Stimulated activated CD4-positive, alpha-beta T cell treated with anti-CD3 and anti-CD28 coated beads, Interleukin-1b, Interleukin-23, amount 100 ng/mL, for 4 hours (primary cell): ENCODE data around the gene TEDC2.
"Not testable (repeated sequence)": the region's sequence is repeated elsewhere in the genome, so short reads cannot be mapped to it uniquely, and the experiment has no call there.

Experiments used
- DNase-seq, 2 donors: peaks; one replicate each; pipeline ENCODE4 v3.0.0-alpha.2; 2020; ENCODE audit warnings: low read depth in 2 of 2

TEDC2 gene

GRCh38 chr16:2476345-2476720, 16.4 kb downstream of the TEDC2 start:
- DNase-seq: no peak

GRCh38 chr16:2476741-2477140, 16.8 kb downstream of the TEDC2 start:
- DNase-seq: no peak

DNA sequence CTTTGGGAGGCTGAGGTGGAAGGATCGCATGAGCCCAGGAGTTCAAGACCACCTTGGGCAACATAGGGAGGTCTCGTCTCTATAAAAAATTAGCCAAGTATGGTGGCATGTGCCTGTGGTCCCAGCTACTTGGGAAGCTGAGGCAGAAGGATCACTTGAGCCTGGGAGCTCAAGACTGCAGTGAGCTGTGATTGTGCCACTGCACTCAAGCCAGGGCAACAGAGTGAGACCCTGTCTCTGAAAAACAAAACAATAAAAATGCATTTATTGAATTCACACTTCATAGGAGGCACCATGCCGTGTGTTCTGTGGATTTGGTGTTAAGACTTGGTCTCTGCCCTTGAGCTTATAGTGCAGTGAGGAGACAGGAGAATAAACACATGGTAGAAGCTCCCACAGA, 17.4 kb downstream of the TEDC2 start:
- DNase-seq: no peak

DNA sequence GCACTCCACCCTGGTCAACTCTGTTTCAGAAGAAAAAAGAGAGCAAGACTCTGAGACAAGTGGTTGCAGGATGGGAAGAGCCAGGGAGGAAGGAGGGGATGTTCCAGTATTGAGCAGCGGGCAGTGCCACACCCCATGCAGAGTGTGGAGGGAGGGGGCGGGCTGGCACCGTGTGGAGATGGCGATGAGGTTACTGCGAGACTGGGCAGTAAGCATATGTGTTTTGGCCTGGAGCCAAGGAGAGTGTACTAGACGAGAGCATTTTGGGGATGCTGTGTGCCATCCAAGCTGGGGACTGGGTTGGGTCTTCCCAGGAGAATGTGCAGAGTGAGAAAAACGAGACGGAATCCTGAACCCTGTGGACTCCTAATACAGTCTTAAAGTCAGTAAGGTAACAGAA, 18.4 kb downstream of the TEDC2 start:
- no peak for DNase-seq

DNA sequence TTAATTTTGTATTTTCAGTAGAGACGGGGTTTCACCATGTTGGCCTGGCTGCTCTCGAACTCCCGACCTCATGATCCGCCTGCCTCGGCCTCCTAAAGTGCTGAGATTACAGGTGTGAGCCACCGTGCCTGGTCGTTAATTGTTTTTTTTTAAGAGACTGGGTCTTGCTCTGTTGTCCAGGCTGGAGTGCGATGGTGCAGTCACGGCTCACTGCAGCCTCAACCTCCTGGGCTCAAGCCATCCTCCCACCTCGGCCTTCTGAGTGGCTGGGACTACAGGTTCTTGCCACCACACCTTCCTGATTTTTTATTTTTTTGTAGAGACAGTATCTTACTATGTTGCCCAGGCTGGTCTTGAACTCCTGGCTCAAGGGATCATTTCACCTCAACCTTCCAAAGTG, 20.1 kb downstream of the TEDC2 start:
- DNase-seq: not testable (repeated sequence)

- DNase-seq: no peak
These were observed 21.0 kb downstream of the TEDC2 start for GRCh38 chr16:2480948-2481347.

DNA sequence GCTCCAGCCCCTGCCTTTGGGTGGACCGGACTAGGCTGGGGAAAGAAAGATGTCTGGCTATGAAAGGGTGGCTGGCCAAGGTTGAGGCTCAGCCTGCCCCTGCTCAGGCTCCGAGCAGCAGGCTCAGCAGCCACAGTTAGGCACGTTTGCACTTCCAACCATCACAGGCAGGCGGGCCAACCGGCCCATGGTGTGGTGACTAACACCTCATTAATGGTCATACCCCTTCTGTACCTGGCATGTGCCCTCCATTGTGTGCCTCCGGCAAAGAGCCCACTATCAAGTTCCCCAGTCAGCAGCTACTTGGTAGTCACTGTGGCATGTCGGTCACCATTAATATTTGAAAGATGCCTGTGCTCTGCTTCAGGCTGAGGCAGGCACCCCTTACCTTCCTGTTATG, 21.8 kb downstream of the TEDC2 start:
- no peak for DNase-seq

DNA sequence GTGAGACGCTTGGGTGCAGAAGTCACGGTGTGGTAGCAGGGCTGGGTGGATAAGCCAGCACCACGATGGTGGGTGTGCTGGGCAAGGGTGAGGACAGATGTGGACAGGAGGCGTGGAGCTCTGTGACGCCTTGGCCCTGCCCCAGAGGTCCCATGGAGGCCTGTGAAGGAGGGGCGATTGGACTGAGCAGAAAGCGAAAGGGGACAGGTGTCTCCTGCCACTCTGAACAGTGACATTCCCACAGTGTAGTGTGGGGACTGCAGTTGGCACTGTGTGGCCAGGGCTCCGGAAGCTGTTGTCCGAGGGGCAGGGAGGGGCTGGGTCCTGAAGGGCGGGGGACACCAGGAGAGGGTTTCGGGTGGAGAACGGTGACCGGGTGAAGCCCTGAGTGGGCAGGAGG, 22.3 kb downstream of the TEDC2 start:
- DNase-seq: no peak

DNA sequence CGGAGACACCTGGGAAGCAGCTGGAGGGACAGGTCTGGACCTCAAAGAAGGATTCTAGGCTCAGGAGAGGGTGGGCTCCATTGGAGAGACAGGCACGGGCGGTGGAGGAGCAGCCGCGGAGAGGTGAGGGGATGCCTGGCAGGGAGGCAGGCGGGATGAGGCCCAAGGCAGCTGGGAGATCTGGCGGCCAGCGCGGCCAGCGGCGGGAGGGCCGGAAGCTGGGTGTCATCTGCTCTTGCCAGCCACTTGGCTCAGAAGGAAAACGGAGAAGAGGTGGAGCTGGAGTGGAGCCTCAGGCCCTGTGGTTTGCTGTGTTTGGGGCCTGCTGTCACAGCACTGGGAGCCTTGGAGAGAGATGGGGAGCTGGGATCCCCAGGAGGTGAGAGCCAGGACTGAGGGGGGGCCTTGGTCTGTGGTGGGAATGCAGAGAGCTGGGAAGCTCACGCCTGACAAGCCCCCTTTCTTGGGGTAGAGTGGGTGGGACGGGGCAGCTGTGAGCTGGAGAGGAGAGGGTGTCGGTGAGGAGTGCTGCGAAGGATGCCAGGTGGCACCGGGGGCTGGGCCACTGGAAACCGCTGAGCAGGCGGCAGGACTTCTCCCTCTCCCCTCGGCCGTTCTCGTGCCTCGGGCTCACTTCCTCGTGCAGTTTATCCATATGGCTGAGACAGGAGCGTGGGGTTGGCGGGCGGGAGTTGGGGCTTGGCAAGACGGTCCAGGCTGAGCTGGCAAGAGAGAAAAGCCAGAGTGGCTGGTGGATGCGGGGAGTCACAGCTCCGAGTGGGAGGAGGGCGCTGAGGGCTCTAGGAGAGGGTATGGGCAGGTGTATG, 23.0 kb downstream of the TEDC2 start:
- DNase-seq: no peak

- no peak for DNase-seq
These were observed 24.3 kb downstream of the TEDC2 start for GRCh38 chr16:2483939-2484897.

DNA sequence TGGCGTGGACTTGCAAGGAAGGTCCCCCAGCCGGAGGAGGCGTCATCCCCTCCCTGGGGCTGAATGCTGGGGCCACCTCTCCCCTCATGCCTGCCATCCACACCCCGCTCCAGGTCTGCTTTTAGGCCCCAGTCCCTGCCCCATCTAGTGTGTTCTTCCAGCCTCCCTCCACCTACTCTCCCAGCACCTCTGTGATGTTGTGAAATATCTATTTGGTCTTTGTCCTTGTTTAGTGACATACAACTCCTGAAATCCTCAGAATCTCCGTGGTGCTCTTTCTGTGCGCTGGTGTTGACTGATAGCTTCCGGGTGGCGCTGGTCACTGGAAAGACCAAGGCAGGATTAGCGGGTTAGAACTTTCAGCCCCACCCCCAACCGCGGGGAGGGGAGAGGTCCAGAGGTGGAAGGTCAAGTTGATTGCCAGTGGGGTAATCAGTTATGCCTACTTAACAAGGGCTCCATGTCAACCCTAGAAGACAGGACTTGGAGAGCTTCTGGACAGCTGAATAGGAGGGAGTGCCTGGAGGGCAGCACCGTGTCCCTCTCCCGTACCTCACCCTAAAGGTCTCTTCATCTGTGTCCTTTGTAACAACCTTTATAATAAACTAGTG, 25.1 kb downstream of the TEDC2 start:
- no peak for DNase-seq

DNA sequence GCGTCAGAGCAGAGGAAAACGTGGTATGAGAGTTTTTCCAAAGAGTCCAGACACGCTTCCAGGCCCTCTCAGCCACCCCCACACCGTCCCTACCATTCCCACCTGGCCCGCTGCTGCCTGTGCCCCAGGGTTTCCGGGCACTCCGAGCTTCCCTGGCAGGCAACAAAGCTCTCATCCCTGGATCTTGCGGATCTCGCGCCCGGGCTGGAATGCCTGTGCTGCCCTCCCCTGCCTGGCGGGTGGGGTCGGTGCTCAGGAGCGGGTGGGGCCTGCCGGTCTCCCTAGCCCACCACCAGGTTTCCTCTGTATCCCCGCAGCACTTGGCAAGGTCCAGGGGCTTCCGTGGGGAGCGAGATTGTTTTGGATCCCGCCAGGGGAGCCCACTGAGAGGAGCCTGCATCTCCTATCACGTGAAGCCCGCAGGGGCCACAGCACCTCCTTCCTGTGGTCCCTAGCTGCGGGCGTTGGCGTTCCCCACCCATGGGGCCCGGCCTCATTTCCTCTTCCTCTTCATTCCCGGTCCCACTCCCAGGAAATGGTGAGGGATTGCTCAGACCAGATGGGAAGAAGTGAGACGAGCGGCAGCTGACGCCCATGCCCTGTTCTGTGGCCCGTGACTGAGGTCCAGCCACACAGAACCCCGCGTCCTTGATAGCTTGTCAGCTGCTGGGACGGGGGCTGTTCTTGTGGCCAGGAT, 26.1 kb downstream of the TEDC2 start:
- DNase-seq: no peak

DNA sequence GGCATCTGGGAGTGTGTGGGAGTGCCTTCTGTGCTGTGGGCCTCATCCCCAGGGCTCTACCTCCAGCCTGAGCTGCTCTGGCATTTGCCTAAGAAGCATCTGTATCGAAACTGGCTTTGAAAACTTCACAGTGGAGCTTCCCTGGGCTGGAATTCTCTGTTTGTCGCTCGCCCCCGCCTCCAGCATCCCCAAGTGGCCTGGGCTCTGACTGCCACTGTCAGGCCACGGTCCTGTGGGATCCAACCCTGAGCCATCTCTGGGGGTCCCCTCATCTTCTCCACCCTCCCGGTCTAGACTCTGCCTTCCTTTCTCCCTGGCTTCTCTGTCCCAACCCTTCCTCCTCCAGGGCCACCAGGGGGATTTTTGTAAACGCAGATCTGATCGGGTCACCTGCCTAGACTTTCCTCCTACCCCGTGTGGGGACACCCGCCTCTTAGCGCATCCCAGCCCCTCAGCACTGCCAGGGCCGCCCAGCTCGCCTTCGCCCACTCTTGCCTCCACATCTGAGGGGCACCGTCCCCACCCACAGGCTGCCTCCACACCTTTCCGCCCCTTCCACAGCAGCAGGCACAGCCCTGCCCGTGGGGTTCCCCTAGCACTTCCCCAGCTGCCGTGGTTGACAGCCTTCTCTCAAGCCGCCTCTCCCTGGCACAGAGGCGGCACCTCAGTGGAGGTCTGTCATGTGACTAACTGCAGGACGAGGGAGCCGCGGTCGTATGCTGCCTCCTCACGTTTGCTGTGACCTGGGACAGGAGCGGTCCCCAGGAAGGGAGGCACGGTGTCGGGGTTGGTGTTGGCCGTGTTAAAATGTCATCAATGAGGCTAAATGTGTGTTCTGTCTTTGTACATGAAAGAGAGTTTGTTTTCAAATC, 27.0 kb downstream of the TEDC2 start:
- peak; percentile 65 to 70 for DNase-seq

DNA sequence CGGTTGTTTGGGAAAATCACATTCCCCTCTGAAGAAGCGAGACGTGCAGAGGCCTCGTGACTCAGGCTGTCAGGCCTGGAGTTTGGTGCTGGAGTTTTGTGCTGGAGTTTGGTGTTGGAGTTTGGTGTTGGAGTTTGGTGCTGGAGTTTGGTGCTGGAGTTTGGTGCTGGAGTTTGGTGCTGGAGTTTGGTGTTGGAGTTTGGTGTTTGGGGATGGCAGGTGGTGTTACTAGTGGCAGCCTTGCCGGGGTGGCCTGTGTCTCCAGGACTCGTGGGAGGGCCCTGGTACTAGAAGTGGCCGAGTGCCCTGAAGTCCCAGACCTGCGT, 27.6 kb downstream of the TEDC2 start:
- no peak for DNase-seq

DNA sequence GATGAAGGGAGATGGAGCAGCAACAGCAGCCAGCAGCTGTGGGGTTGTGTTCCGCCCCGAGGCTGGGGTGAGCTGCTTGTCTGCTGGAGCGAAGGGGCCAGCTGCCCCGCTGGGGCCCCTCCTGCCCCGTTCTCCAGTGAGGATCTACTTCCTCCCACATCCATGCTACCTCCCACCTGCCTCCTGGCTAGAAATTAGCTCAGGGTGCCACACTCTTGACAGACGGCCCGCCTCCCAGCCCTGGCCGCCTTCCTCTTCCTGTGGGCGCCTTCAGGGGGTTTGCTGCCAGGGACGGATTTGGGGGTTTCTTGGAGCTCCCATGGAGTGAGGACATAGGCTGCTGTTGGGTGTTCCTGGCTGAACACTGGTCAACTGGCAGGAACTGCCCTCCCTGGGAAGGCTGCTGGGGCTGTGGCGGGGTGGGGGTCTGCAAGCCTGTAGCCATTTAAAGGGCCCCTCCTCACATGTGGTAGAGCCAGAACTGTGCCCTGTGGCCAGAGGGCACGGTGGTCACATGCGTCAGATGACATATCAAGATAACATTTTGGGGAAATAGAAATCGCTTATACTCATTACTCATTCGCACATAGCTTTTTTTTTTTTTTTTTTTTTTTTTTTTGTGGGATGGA, 28.1 kb downstream of the TEDC2 start:
- DNase-seq: no peak

DNA sequence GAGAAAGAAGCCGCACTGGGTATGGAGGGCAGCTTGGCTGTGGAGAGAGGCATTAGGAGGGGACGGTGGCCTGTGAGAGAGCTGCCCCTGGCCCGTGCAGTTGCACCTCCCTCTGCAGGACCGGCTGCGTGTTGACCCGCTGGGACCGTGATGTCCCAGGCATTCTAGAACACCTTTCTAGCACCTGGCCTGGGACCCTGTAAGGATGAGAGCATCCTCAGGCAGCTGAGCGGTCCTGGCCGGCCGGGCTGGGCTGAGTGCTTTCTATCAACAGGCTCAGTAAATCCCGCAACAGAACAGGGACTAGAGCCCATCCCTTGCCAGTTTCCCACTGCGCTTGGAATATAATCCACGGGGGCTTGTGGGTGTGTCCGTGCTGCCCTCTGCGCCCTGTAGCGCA, 29.7 kb downstream of the TEDC2 start:
- DNase-seq: no peak

GRCh38 chr16:2490190-2491105, 30.5 kb downstream of the TEDC2 start:
- DNase-seq: no peak

- no peak for DNase-seq
These were observed 32.4 kb downstream of the TEDC2 start for GRCh38 chr16:2492292-2492691.

- DNase-seq: no peak
These were observed 33.7 kb downstream of the TEDC2 start for GRCh38 chr16:2493605-2494004.
